Measurements from ENCODE around the gene HSPA1L. TPM values are rescaled to one million over a fixed set of nuclear protein-coding genes. Genes with fewer than 3 reads are reported as not detected.
"Not testable (repeated sequence)": the region's sequence is repeated elsewhere in the genome, so short reads cannot be mapped to it uniquely, and the experiment has no call there.

The HSPA1L gene
- total RNA-seq, 1 donor = 0.86 TPM

DNA sequence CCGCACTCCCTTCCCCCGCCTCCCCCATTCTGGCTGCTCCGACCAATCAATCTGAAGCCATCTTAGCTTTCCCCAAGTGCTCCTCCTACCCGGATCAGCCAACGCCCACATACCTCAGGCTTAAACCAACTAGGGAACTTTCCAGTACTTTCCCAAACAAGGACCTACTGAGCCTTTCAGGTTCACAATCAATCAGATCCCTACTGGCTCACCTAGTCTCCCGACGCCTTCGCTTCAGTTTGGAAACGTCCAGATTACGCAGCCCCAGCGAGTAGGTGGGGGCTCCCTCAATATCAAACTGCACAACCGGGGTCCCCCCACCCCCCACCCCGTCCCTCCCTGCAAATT is 432 bp downstream of the HSPA1L start:
- peak overlapping the region; percentile 76 for H3K4me3 ChIP-seq (ENCODE audit: low read depth, low read length)
- peak; percentile 99 for DNase-seq (ENCODE audit: low read depth)
- TF ChIP-seq, protein P1, sequence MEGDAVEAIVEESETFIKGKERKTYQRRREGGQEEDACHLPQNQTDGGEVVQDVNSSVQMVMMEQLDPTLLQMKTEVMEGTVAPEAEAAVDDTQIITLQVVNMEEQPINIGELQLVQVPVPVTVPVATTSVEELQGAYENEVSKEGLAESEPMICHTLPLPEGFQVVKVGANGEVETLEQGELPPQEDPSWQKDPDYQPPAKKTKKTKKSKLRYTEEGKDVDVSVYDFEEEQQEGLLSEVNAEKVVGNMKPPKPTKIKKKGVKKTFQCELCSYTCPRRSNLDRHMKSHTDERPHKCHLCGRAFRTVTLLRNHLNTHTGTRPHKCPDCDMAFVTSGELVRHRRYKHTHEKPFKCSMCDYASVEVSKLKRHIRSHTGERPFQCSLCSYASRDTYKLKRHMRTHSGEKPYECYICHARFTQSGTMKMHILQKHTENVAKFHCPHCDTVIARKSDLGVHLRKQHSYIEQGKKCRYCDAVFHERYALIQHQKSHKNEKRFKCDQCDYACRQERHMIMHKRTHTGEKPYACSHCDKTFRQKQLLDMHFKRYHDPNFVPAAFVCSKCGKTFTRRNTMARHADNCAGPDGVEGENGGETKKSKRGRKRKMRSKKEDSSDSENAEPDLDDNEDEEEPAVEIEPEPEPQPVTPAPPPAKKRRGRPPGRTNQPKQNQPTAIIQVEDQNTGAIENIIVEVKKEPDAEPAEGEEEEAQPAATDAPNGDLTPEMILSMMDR (IDR thresholded peaks at IDR 0.05; ENCODE audit: insufficient read depth, low read depth, low read length) = no peak

DNA sequence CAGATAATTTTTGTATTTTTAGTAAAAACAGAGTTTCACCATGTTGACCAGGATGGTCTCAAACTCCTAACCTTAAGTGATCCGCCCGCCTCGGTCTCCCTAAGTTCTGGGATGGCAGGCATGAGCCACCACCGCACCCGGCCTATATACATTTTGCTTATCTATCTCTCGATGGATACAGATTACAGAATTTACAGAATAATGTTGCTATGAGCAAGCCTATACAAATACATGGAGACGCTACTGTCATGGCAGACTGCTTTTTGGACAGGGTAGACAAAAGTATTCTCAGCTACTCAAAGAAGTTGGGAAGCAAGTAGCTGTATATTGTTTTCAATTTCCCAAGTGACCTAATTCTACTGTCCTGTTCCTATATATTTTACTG is 1.6 kb downstream of the HSPA1L start:
- TF ChIP-seq, protein P1 (IDR thresholded peaks at IDR 0.05; ENCODE audit: insufficient read depth, low read depth, low read length) = no peak
- no peak for DNase-seq (ENCODE audit: low read depth)
- H3K4me3 ChIP-seq (ENCODE audit: low read depth, low read length) = peak overlapping the region; percentile 21

DNA sequence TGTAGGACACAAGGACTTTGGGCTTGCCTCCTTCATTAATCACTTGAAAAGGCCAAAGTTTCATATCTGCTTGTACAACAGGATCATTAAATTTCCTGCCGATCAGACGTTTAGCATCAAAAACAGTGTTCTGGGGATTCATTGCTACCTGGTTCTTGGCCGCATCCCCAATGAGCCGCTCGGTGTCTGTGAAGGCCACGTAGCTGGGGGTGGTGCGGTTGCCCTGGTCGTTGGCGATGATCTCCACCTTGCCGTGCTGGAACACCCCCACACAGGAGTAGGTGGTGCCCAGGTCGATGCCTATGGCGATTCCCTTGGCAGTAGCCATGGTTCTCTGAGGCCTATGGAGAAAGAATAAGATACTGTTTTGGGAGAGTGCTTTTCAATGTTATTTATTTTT is 3.4 kb downstream of the HSPA1L start:
- DNase-seq (ENCODE audit: low read depth) = no peak
- TF ChIP-seq, protein P1 (IDR thresholded peaks at IDR 0.05; ENCODE audit: insufficient read depth, low read depth, low read length) = no peak
- H3K4me3 ChIP-seq (ENCODE audit: low read depth, low read length) = no peak overlapping the region

DNA sequence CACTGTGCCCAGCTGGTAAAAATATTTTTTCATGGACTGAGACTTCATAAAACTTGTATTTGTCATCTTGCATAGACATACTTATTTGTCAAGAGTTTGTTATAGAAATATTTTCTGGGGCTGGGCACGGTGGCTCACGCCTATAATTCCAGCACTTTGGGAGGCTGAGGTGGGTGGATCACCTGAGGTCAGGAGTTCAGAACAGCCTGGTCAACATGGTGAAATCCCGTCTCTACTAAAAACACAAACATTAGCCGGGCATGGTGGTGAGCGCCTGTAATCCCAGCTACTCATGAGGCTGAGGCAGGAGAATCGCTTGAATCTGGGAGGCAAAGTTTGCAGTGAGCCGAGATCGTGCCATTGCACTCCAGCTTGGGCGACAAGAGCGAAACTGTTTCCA is 6.5 kb downstream of the HSPA1L start:
- H3K4me3 ChIP-seq (ENCODE audit: low read depth, low read length); DNase-seq (ENCODE audit: low read depth): not testable (repeated sequence)

DNA sequence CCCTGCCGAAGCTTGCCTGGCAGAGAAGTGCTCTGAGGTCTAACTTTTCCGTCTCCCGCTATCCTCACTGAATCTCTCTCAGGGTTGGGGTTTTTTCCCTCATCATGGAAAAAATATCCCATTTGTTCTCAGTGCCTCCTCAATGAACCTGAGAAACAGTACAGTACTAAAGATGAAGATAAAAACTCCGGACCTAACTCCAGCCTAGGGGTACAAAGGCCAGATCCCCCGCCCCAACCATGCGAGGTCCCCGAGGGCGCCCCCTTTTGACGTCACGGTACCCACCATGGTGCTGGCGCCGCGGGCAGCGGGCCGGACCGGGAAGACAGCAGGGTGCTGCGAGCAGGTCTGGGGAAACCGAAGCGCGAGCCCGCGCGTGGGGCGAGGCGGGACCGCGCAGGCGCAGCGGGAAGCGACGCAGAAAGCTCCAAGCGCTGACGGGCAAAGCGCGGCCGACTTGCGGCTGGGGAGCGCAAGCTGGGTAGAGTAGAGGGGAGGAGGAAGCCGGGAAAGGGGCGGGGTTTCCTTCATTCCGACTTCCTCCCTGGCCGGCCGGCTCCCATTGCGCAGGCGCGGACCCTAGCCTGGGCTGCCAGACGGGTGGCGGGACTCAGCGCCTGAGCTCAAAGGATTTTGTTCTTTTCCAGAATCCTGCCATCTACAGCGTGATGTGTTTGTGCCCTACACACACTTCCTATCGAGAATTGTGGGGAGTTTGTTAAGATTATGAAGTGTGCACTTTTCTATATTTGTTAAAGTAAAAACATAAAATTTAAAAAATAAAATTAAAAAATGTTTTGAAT is 8.4 kb downstream of the HSPA1L start, which contains the start of gene LSM2:
Gene LSM2 (minus strand): TSS at position 497 of the 803 bp plus-strand sequence. CDS start 209 bp downstream, at position 288.
- TF ChIP-seq, protein P1 (IDR thresholded peaks at IDR 0.05; ENCODE audit: insufficient read depth, low read depth, low read length) = peak; percentile 16
- peak; percentile 98 for DNase-seq (ENCODE audit: low read depth)
- H3K4me3 ChIP-seq (ENCODE audit: low read depth, low read length) = peak within 1 kb of the TSS; percentile 84

DNA sequence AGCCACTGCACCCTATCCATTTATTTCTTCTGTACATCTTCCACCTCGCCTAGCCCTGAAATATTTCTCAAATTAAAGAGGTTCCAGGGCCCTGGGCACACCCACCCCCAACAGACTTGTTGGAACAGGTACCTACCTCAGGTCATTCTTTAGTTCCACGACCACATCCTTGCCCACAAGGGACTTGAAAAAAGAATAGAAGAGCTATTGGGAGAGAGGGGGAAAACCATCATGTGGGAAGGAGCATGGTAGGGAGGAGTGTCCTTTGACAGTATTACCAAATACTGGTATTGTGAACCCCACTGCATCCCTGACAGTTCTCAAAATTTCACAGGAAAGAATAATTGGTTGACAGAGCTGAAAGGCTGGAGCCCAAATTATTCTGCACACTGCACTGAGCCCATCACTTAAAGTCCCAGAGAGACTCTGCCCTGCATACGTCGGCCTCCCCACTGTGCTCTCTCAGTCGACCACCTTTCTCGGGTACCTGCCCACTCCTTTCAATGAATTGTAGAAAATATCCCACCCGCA is 9.1 kb downstream of the HSPA1L start:
- TF ChIP-seq, protein P1 (IDR thresholded peaks at IDR 0.05; ENCODE audit: insufficient read depth, low read depth, low read length) = no peak
- peak overlapping the region; percentile 84 for H3K4me3 ChIP-seq (ENCODE audit: low read depth, low read length)

DNA sequence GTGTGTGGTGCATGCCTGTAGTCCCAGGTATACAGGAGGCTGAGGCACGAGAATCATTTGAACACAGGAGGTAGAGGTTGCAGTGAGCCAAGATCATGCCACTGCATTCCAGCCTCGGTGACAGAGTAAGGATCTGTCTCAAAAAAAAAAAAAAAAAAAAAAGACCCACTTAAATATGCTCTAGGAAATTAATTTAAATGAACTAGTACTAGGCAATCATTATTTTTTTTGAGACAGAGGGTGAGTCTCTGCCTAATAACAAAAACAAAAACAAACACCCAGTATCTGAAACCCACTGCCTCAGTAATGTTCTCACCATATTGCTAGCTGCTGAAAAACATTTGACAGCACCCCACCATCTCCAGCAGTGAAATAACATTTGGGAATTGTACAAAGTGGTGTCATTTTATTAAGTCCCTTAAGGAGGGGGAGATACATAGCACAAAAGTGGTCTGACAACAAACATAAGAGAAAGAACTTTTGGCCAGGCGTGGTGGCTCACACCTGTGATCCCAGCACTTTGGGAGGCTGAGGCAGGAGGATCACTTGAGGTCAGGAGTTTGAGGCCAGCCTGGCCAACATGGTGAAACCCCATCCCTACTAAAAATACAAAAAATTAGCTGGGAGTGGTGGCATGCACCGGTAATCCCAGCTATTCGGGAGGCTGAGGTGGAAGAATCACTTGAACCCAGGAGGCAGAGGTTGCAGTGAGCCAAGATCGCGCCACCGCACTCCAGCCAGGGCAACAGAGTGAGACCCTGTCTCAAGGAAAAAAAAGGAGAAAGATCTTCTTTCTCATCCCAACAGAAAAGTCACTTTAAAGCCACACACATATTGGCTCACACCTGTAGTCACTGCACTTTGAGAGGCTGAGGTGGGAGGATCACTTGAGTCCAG is 13.8 kb downstream of the HSPA1L start:
- not testable (repeated sequence) for H3K4me3 ChIP-seq (ENCODE audit: low read depth, low read length); DNase-seq (ENCODE audit: low read depth)

More for the DNA sequence above, 9.1 kb downstream of the HSPA1L start:
- no peak for DNase-seq (ENCODE audit: low read depth)

All from fibroblast of villous mesenchyme (primary cell).